HL-60/S4 treated with retinoic acid at 250 ng/mL for 4 days and 3 days (cell line): ENCODE data around the gene MOGAT1.

Experiments used
- in situ Hi-C: fragments of 300-500 bp; cut with MboI; formaldehyde crosslinking; loops from 2 replicates; pipeline ENCODE4 v1.7.0; 2022; ENCODE audit warnings: low sequenced_read_pairs

The MOGAT1 gene

GRCh38 chr2:222671259-222672067 is at the start of gene MOGAT1:
Gene MOGAT1, plus strand, starts transcription at chr2:222671658. Its CDS starts 128 bp downstream, at chr2:222671786.
- in situ Hi-C loops, result no loop called here

- in situ Hi-C loops, result no loop called here
These were observed 49.6 kb upstream of the MOGAT1 start for GRCh38 chr2:222621893-222622292.

DNA sequence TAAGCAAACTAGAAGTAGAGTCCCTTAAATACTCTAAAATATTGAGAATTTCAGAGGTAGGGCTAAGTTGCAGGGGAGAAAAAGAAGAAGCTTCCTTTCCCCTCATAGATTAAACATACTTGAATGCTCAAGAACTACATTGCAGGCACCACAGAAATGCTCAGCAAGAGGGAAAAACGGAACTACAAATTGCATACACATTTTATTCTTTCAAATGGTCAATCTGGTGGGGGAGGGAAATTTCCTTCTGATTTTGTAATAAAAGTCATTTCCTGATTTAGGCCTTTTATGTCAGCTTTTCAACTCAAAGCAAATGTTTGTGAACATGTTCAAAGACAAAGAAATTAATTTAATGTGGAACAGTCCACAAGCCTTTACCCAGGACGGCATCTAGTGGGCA is 48.5 kb upstream of the MOGAT1 start:
- in situ Hi-C loops, result no loop called here

GRCh38 chr2:222623756-222624309 is 47.6 kb upstream of the MOGAT1 start:
- in situ Hi-C loops, result no loop called here

GRCh38 chr2:222627764-222628163 is 43.7 kb upstream of the MOGAT1 start:
- in situ Hi-C loops, result no loop called here

DNA sequence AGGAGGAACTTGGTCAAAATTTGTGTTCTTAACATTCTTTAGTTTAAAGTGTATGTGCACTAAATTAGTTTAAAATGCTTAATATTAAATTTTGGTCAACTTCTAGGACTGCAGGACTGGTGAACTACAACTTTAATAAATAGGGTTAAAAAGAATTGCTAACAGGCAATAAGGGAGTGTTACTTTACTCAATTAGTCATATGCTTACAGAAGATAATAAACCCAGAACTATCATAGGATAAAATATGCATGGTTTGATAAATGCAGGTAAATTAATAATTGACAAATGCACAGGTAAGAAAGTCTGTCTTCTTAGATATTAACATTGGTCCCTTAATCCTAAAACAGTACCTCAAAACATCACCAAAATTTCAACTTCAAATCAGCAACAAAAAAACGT is 36.2 kb upstream of the MOGAT1 start:
- in situ Hi-C loops, result no loop called here

DNA sequence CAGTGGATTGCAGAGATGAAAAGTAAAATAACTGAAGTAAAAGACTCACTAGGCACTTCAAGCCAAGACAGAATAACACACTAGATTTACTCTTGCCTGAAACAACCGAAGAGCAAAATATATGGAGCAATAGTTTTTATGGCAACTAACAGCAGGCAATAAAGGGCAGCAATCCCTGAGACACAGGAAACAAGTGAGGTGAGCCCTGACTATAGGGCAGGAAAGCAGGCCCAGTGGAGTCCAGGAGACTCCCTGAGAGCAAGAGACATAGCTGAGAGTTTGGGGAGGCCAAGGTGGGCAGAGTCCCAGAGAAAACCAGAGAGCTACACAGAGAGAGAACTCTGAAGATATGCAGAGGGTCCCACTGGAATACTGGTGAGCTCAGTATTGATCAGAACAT is 34.4 kb upstream of the MOGAT1 start:
- in situ Hi-C loops, result no loop called here

- in situ Hi-C loops, result no loop called here
These were observed 30.1 kb upstream of the MOGAT1 start for GRCh38 chr2:222641336-222641735.

DNA sequence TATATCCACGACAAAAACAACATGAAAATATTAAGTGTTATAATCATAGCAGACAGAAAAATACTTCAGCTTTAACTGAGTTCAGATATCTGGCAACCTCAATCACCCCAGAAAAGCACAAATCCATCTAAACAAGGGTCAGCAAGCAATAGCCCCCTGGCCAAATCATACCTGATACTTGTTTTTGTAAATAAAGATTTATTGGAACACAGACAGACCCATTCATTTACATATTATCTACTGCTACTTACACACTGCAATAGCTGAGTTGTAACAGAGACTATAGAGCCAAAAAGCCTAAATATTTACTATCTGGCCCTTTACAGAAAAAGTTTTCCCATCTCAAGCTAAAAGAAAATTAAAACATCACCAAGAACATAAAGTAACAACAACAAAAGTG is 28.3 kb upstream of the MOGAT1 start:
- in situ Hi-C loops, result no loop called here

DNA sequence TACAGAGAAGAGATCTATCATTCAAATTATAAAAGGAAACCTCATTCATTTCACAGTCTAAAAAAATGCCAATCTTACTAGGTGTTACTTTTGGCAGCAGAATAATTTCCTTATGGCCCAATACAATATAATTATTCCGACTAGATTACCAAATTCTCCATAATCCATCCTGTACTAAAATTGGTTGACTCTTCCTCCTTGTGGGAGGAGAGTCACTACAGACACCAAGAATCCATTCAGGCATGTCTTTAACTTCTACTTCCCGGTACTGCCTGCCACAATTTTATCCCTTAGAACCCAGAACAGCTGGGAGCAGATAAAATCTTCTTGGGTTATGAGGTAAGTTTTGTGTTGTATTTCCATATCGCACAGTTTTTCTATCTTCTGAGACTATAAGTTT is 25.4 kb upstream of the MOGAT1 start:
- in situ Hi-C loops, result no loop called here

- in situ Hi-C loops, result no loop called here
These were observed 21.7 kb upstream of the MOGAT1 start for GRCh38 chr2:222649801-222650200.

DNA sequence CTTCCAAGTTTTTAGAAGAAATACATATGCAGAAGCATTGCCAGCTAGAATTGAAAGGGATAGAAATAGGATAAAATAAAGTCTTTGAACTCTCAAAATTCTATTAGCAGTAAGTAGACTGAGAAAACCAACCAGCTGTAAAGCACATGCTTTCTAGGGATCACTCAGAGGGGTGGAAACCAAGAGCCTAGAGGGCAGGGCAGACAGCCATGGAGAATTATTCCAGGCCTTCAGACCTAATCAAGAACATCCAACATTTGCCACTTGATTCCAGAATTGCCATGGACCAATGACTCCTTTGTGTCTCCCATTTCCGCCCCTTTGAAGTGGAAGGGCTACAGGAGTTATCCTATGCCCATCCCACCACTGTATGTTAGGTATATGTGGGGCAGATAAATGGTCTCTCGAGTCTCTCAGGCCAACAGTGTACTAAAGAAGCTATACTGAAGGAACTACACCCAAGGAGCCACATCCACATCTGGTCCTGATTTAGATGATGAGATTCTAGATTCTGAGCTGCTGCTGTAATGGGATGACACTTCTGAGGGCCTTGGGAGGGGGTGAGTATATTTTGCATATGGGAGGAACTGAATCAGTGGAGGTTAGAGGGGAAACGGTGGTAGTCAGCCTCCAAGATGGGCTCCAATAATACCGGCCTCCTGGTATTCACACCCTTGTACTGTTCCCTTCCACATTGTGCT is 19.6 kb upstream of the MOGAT1 start:
- in situ Hi-C loops, result no loop called here

- in situ Hi-C loops, result no loop called here
These were observed 18.8 kb upstream of the MOGAT1 start for GRCh38 chr2:222652491-222653255.

- in situ Hi-C loops, result no loop called here
These were observed 18.2 kb upstream of the MOGAT1 start for GRCh38 chr2:222653280-222653679.

GRCh38 chr2:222655787-222656525 is 15.5 kb upstream of the MOGAT1 start, which contains the start of gene FARSB:
Gene FARSB, minus strand, starts transcription at chr2:222656092. Its CDS starts 19 bp downstream, at chr2:222656073.
- in situ Hi-C loops, result no loop called here

GRCh38 chr2:222656526-222657446 is 14.7 kb upstream of the MOGAT1 start:
- in situ Hi-C loops, result no loop called here

GRCh38 chr2:222663479-222663878 is 8.0 kb upstream of the MOGAT1 start:
- in situ Hi-C loops, result no loop called here

DNA sequence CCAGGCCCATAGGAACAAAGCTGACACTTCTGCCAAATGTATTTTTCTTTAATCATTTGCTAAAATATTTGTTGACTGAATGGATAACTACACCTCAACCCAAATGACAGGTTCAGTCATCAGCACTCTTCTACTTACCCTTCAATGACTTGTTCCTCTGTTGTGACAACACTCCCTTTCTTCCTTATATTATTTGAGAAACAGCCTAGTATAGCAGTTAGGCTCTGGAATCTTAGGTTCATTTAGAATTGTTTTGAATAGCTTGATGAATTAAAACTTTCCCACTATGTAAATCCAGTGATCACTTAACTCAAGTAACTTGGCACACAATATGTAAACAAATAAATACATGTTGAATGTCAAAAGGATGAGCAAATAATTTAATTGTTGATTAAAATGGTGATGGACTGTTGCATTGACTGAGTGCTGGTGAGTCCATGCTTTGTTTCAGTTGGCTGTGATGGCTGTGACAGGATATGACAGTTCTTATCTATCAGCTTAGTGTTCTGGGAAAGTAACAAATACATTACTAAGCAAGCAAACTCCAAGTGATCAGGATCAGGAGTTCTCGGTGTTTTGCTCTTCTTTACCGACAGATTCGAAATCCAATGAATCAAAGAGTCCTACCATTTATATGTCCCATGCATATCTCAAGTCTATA is 2.8 kb upstream of the MOGAT1 start:
- in situ Hi-C loops, result no loop called here

- in situ Hi-C loops, result no loop called here
These were observed 2.1 kb upstream of the MOGAT1 start for GRCh38 chr2:222669353-222669752.
